Measurements from ENCODE around the gene ATP6V1A. TPM values are rescaled to one million over a fixed set of nuclear protein-coding genes. Genes with fewer than 3 reads are reported as not detected.

Gene ATP6V1A
- total RNA-seq: 63.1 to 85.7 TPM (median 65.4 TPM) in 3 replicates
- long read RNA-seq, full-length matches to known transcripts: 27 of 34 reads
- long read RNA-seq, partial matches to known transcripts: 5 of 34 reads
- long read RNA-seq, other reads (novel, unspliced or antisense): 2 of 34 reads

- DNase-seq (ENCODE audit: low spot score): no peak
- Mint-ChIP-seq H3K9me3 (ENCODE audit: low read depth) (no peaks in the 10 kb centered on the region), H3K27ac (ENCODE audit: unreplicated experiment) (peak within 1 kb of the TSS; percentile 100), H3K4me1 (ENCODE audit: low read depth) (peaks cover 52% of the 10 kb centered on the region), H3K36me3 (ENCODE audit: low read depth) (no peaks in the 10 kb centered on the region), H3K27me3 (ENCODE audit: low read depth) (no peaks in the 10 kb centered on the region), H3K4me3 (ENCODE audit: unreplicated experiment) (peak within 1 kb of the TSS; percentile 99)
- no peak for TF ChIP-seq CTCF (IDR thresholded peaks at IDR 0.05)
Measured at GRCh38 chr3:113746548-113747282, at the start of gene ATP6V1A. ATP6V1A (plus strand) TSS chr3:113747035; CDS start chr3:113778754, 31,719 bp downstream.

- Mint-ChIP-seq H3K27ac (ENCODE audit: unreplicated experiment) (no peak overlapping the region), H3K4me3 (ENCODE audit: unreplicated experiment) (no peak overlapping the region), H3K36me3 (ENCODE audit: low read depth) (peaks cover 1% of the 10 kb centered on the region), H3K27me3 (ENCODE audit: low read depth) (no peaks in the 10 kb centered on the region), H3K9me3 (ENCODE audit: low read depth) (no peaks in the 10 kb centered on the region), H3K4me1 (ENCODE audit: low read depth) (peaks cover 25% of the 10 kb centered on the region)
- DNase-seq (ENCODE audit: low spot score): no peak
- no peak for TF ChIP-seq CTCF (IDR thresholded peaks at IDR 0.05)
Measured at GRCh38 chr3:113697500-113698090, 49.2 kb upstream of the ATP6V1A start.

- no peak for TF ChIP-seq CTCF (IDR thresholded peaks at IDR 0.05)
- no peak for DNase-seq (ENCODE audit: low spot score)
- Mint-ChIP-seq H3K36me3 (ENCODE audit: low read depth) (peaks cover 1% of the 10 kb centered on the region), H3K27me3 (ENCODE audit: low read depth) (no peaks in the 10 kb centered on the region), H3K4me3 (ENCODE audit: unreplicated experiment) (peak overlapping the region; percentile 31), H3K9me3 (ENCODE audit: low read depth) (no peaks in the 10 kb centered on the region), H3K27ac (ENCODE audit: unreplicated experiment) (peak overlapping the region; percentile 82), H3K4me1 (ENCODE audit: low read depth) (peaks cover 23% of the 10 kb centered on the region)
Measured at GRCh38 chr3:113698213-113698742, 48.6 kb upstream of the ATP6V1A start.

GRCh38 chr3:113698956-113699355 lies 47.9 kb upstream of the ATP6V1A start:
- Mint-ChIP-seq H3K9me3 (ENCODE audit: low read depth) (no peaks in the 10 kb centered on the region), H3K36me3 (ENCODE audit: low read depth) (peaks cover 1% of the 10 kb centered on the region), H3K27ac (ENCODE audit: unreplicated experiment) (no peak overlapping the region), H3K27me3 (ENCODE audit: low read depth) (no peaks in the 10 kb centered on the region), H3K4me3 (ENCODE audit: unreplicated experiment) (no peak overlapping the region), H3K4me1 (ENCODE audit: low read depth) (peaks cover 18% of the 10 kb centered on the region)
- no peak for TF ChIP-seq CTCF (IDR thresholded peaks at IDR 0.05)
- DNase-seq (ENCODE audit: low spot score): no peak

- no peaks in the 10 kb centered on the region for H3K36me3 Mint-ChIP-seq (ENCODE audit: low read depth)
- DNase-seq (ENCODE audit: low spot score): no peak
- H3K4me1 Mint-ChIP-seq (ENCODE audit: low read depth): no peaks in the 10 kb centered on the region
- H3K4me3 Mint-ChIP-seq (ENCODE audit: unreplicated experiment): no peak overlapping the region
- no peak overlapping the region for H3K27ac Mint-ChIP-seq (ENCODE audit: unreplicated experiment)
- no peak for TF ChIP-seq CTCF (IDR thresholded peaks at IDR 0.05)
- H3K9me3 Mint-ChIP-seq (ENCODE audit: low read depth): no peaks in the 10 kb centered on the region
- no peaks in the 10 kb centered on the region for H3K27me3 Mint-ChIP-seq (ENCODE audit: low read depth)
Measured at GRCh38 chr3:113707835-113708234, 39.0 kb upstream of the ATP6V1A start.

Measured in chondrocyte (in vitro differentiated cells).